Measurements from ENCODE around the gene PXN.
A peak's percentile ranks its signal among the peaks of the same experiment; 100 is the strongest.

GRCh38 chr12:120231316-120232011 is 34.1 kb downstream of the PXN start:
- peak in 7 of 11 experiments; percentile 11 to 66 (median 36) for TF ChIP-seq CTCF (IDR thresholded peaks at IDR 0.05 in 8 of 11, conservative IDR thresholded peaks at IDR 0.05 in 3 of 11)
- peak; percentile 46 to 82 (median 64) for TF ChIP-seq POLR2AphosphoS5 (IDR thresholded peaks at IDR 0.05)
